ENCODE measurements around the gene TRMT6. TPM values are rescaled to one million over a fixed set of nuclear protein-coding genes. Genes with fewer than 3 reads are reported as not detected.

TRMT6 gene
- total RNA-seq, 1 donor: 5.4 TPM

DNA sequence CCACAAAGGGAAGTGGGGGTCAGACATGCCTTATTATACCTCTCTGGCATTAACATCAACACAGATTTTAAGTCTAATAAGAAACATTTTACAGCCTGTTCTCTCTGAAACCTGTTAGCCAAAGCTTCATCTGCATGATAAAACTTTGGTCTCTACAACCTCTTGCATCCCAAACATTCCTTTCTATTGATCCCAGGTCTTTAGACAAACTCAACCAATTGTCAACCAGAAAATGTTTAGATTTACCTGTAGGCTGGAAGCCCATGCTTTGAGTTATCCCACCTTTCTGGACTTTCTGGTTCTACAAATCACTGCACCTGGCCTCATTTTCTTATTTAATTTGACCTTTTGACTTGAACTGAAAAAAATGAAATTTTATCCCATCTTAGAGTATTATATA lies 20.9 kb upstream of the TRMT6 start:
- Histone ChIP-seq H3K27ac (ENCODE audit: low read depth, low read length) (no peak overlapping the region), H3K36me3 (ENCODE audit: insufficient read depth, low read length) (no peaks in the 10 kb centered on the region), H3K4me1 (ENCODE audit: insufficient read depth, low read length) (peaks cover 6% of the 10 kb centered on the region), H3K79me2 (ENCODE audit: insufficient read depth, low read length) (no peaks in the 10 kb centered on the region), H3K4me2 (ENCODE audit: insufficient read depth, low read length) (no peak overlapping the region), H3K9me3 (ENCODE audit: low read depth, low read length) (no peaks in the 10 kb centered on the region), H3K4me3 (ENCODE audit: insufficient read depth, low read length) (no peak overlapping the region), H3K27me3 (ENCODE audit: insufficient read depth, low read length) (no peaks in the 10 kb centered on the region), H4K20me1 (ENCODE audit: insufficient read depth, low read length) (no peaks in the 10 kb centered on the region), H2AFZ (ENCODE audit: low read length) (no peak overlapping the region)
- DNase-seq (ENCODE audit: insufficient read length, low spot score, missing footprints): no peak
- TF ChIP-seq CTCF (IDR thresholded peaks at IDR 0.05; ENCODE audit: extremely low read depth, low read depth, low read length): no peak

DNA sequence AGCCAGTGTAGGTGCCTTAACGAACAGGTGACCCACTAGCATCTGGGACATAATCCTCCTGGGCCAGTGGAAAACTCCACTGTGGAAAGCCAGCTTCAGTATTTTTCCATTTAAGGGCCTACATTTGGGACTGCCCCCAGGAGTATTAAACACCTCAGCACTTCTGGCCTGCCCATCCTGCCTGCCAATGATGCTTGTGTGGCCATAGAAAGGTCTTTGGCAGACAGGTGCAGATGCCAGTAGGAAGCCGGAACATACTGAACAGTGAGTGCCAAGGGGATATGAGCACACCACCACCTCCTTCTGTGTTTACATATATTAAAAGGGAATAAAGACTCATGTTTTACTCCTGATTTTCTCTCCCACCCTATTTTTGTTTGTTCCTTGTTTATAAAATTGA lies 20.0 kb upstream of the TRMT6 start:
- no peak overlapping the region for H2AFZ ChIP-seq (ENCODE audit: low read length)
- H4K20me1 ChIP-seq (ENCODE audit: insufficient read depth, low read length): no peaks in the 10 kb centered on the region
- peaks cover 6% of the 10 kb centered on the region for H3K4me1 ChIP-seq (ENCODE audit: insufficient read depth, low read length)
- no peak overlapping the region for H3K27ac ChIP-seq (ENCODE audit: low read depth, low read length)
- H3K9me3 ChIP-seq (ENCODE audit: low read depth, low read length): no peaks in the 10 kb centered on the region
- no peak for TF ChIP-seq CTCF (IDR thresholded peaks at IDR 0.05; ENCODE audit: extremely low read depth, low read depth, low read length)
- no peak overlapping the region for H3K4me3 ChIP-seq (ENCODE audit: insufficient read depth, low read length)
- DNase-seq (ENCODE audit: insufficient read length, low spot score, missing footprints): no peak
- H3K36me3 ChIP-seq (ENCODE audit: insufficient read depth, low read length): no peaks in the 10 kb centered on the region
- no peaks in the 10 kb centered on the region for H3K79me2 ChIP-seq (ENCODE audit: insufficient read depth, low read length)
- H3K4me2 ChIP-seq (ENCODE audit: insufficient read depth, low read length): no peak overlapping the region
- H3K27me3 ChIP-seq (ENCODE audit: insufficient read depth, low read length): no peaks in the 10 kb centered on the region

DNA sequence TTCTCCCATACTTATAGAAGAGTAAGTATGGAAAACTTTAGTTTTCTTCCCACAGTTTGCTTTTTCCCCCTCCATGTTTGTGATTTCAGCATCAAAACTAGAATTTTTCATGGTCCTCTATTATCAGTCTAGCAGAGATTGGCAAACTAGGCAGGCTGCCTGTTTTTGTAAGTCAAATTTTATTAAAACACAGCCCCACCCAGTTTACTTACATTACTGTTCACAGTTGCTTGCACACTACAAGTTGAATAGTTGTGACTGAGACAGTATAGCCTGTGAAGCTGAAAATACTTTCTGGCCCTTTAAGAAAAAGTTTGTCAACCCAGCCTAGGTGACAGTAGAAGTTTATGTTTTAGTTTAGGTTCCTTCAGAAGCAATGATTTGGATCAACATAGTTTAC lies 19.6 kb upstream of the TRMT6 start:
- H3K36me3 ChIP-seq (ENCODE audit: insufficient read depth, low read length): no peaks in the 10 kb centered on the region
- no peaks in the 10 kb centered on the region for H3K79me2 ChIP-seq (ENCODE audit: insufficient read depth, low read length)
- H4K20me1 ChIP-seq (ENCODE audit: insufficient read depth, low read length): no peaks in the 10 kb centered on the region
- DNase-seq (ENCODE audit: insufficient read length, low spot score, missing footprints): no peak
- H3K27me3 ChIP-seq (ENCODE audit: insufficient read depth, low read length): no peaks in the 10 kb centered on the region
- no peak overlapping the region for H3K4me3 ChIP-seq (ENCODE audit: insufficient read depth, low read length)
- H3K27ac ChIP-seq (ENCODE audit: low read depth, low read length): no peak overlapping the region
- no peak overlapping the region for H3K4me2 ChIP-seq (ENCODE audit: insufficient read depth, low read length)
- no peak for TF ChIP-seq CTCF (IDR thresholded peaks at IDR 0.05; ENCODE audit: extremely low read depth, low read depth, low read length)
- H3K4me1 ChIP-seq (ENCODE audit: insufficient read depth, low read length): peaks cover 6% of the 10 kb centered on the region
- H2AFZ ChIP-seq (ENCODE audit: low read length): no peak overlapping the region
- no peaks in the 10 kb centered on the region for H3K9me3 ChIP-seq (ENCODE audit: low read depth, low read length)

DNA sequence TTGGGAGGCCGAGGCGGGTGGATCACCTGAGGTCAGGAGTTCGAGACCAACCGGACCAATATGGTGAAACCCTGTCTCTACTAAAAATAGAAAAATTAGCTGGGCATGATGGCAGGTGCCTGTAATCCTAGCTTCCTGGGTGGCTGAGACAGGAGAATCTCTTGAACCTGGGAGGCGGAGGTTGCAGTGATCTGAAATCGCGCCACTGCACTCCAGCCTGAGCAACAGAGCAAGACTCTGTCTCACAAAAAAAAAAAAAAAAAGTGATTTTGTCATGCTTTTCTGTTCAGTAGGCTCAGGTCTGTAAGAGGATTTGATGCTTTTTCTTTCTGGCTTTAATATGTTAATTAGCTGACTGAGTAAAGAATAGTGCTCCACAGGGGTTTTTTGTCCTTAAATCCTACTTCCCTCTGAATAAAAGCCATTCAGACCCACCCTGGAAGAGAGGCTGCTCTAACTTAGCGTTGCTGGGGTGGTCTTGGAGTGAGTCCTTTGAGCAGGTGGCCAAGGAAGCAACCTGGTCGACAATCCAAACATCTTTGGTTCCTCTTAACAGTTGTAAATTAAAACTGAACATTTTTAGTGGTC lies 19.1 kb upstream of the TRMT6 start:
- TF ChIP-seq CTCF (IDR thresholded peaks at IDR 0.05; ENCODE audit: extremely low read depth, low read depth, low read length): no peak
- DNase-seq (ENCODE audit: insufficient read length, low spot score, missing footprints): no peak
- H4K20me1 ChIP-seq (ENCODE audit: insufficient read depth, low read length): no peaks in the 10 kb centered on the region
- peaks cover 5% of the 10 kb centered on the region for H3K4me1 ChIP-seq (ENCODE audit: insufficient read depth, low read length)
- no peaks in the 10 kb centered on the region for H3K36me3 ChIP-seq (ENCODE audit: insufficient read depth, low read length)
- no peaks in the 10 kb centered on the region for H3K27me3 ChIP-seq (ENCODE audit: insufficient read depth, low read length)
- H2AFZ ChIP-seq (ENCODE audit: low read length): peak overlapping the region; percentile 50
- H3K9me3 ChIP-seq (ENCODE audit: low read depth, low read length): no peaks in the 10 kb centered on the region
- no peak overlapping the region for H3K4me3 ChIP-seq (ENCODE audit: insufficient read depth, low read length)
- H3K27ac ChIP-seq (ENCODE audit: low read depth, low read length): no peak overlapping the region
- no peak overlapping the region for H3K4me2 ChIP-seq (ENCODE audit: insufficient read depth, low read length)
- no peaks in the 10 kb centered on the region for H3K79me2 ChIP-seq (ENCODE audit: insufficient read depth, low read length)

Measured in osteoblast (primary cell).